Measurements from ENCODE around the gene CSMD2. TPM values are rescaled to one million over a fixed set of nuclear protein-coding genes. Genes with fewer than 3 reads are reported as not detected.

CSMD2 gene
- total RNA-seq, 2 experiments from 2014 or later: not detected

- H3K4me1 Mint-ChIP-seq (ENCODE audit: low read depth): no peaks in the 10 kb centered on the region
- POLR2A ChIA-PET: no interaction called here
- no peak overlapping the region for H3K27ac Mint-ChIP-seq
Measured at GRCh38 chr1:34149501-34149900, 15.5 kb downstream of the CSMD2 start.

GRCh38 chr1:34147301-34147700 lies 17.7 kb downstream of the CSMD2 start:
- ATAC-seq (ENCODE audit: poor library complexity) (no peak), DNase-seq (no peak)
- Mint-ChIP-seq H3K27me3 (peaks cover 30% of the 10 kb centered on the region), H3K36me3 (ENCODE audit: low read depth) (no peaks in the 10 kb centered on the region), H3K27ac (no peak overlapping the region), H3K4me1 (ENCODE audit: low read depth) (no peaks in the 10 kb centered on the region), H3K4me3 (no peak overlapping the region), H3K9me3 (no peaks in the 10 kb centered on the region)
- H3K4me3 ChIP-seq (ENCODE audit: low read length): no peak overlapping the region
- TF ChIP-seq CTCF (IDR thresholded peaks at IDR 0.05): no peak
- peaks cover 4 to 5% of the 10 kb centered on the region in 2 experiments for H3K27me3 ChIP-seq (ENCODE audit: control insufficient read depth in 1 of 2, insufficient read depth in 2 of 2, low read length in 2 of 2)
- H3K36me3 ChIP-seq (ENCODE audit: insufficient read depth, low read length): no peaks in the 10 kb centered on the region
- no peaks in the 10 kb centered on the region for H3K9me3 ChIP-seq (ENCODE audit: control insufficient read depth in 1 of 2, insufficient read depth in 1 of 2, low read length in 2 of 2)
- no peak overlapping the region for H3K27ac ChIP-seq (ENCODE audit: low read depth in 1 of 2, low read length in 2 of 2)
- POLR2A ChIA-PET: no interaction called here
- CTCF ChIA-PET: no interaction called here
- no peaks in the 10 kb centered on the region for H3K4me1 ChIP-seq (ENCODE audit: insufficient read depth, low read length)
- intact Hi-C loops (cut with DNase I, micrococcal nuclease): no loop called here

More at GRCh38 chr1:34149501-34149900, 15.5 kb downstream of the CSMD2 start:
- no peak for DNase-seq
- Histone ChIP-seq H3K27ac (ENCODE audit: low read depth in 1 of 2, low read length in 2 of 2) (no peak overlapping the region), H3K9me3 (ENCODE audit: control insufficient read depth in 1 of 2, insufficient read depth in 1 of 2, low read length in 2 of 2) (no peaks in the 10 kb centered on the region), H3K4me3 (ENCODE audit: low read length) (no peak overlapping the region), H3K36me3 (ENCODE audit: insufficient read depth, low read length) (no peaks in the 10 kb centered on the region), H3K4me1 (ENCODE audit: insufficient read depth, low read length) (no peaks in the 10 kb centered on the region), H3K27me3 (ENCODE audit: control insufficient read depth in 1 of 2, insufficient read depth in 2 of 2, low read length in 2 of 2) (peaks cover 4 to 7% of the 10 kb centered on the region in 2 experiments)
- no peak for TF ChIP-seq CTCF (IDR thresholded peaks at IDR 0.05)
- intact Hi-C loops (cut with DNase I, micrococcal nuclease): no loop called here
- no peak for ATAC-seq (ENCODE audit: poor library complexity)
- Mint-ChIP-seq H3K9me3 (no peaks in the 10 kb centered on the region), H3K27me3 (peaks cover 34% of the 10 kb centered on the region), H3K36me3 (ENCODE audit: low read depth) (no peaks in the 10 kb centered on the region), H3K4me3 (no peak overlapping the region)
- CTCF ChIA-PET: no interaction called here

- Histone ChIP-seq H3K4me1 (ENCODE audit: insufficient read depth, low read length) (no peaks in the 10 kb centered on the region), H3K4me3 (ENCODE audit: low read length) (no peak overlapping the region), H3K27me3 (ENCODE audit: control insufficient read depth in 1 of 2, insufficient read depth in 2 of 2, low read length in 2 of 2) (peaks cover 0 to 5% of the 10 kb centered on the region in 2 experiments), H3K27ac (ENCODE audit: low read depth in 1 of 2, low read length in 2 of 2) (no peak overlapping the region), H3K36me3 (ENCODE audit: insufficient read depth, low read length) (no peaks in the 10 kb centered on the region), H3K9me3 (ENCODE audit: control insufficient read depth in 1 of 2, insufficient read depth in 1 of 2, low read length in 2 of 2) (no peaks in the 10 kb centered on the region)
- CTCF ChIA-PET: no interaction called here
- TF ChIP-seq CTCF (IDR thresholded peaks at IDR 0.05): no peak
- intact Hi-C loops (cut with DNase I, micrococcal nuclease): no loop called here
- no peaks in the 10 kb centered on the region for H3K4me1 Mint-ChIP-seq (ENCODE audit: low read depth)
- peaks cover 46% of the 10 kb centered on the region for H3K27me3 Mint-ChIP-seq
- no peak for DNase-seq
- H3K27ac Mint-ChIP-seq: no peak overlapping the region
- H3K36me3 Mint-ChIP-seq (ENCODE audit: low read depth): no peaks in the 10 kb centered on the region
- H3K9me3 Mint-ChIP-seq: no peaks in the 10 kb centered on the region
- ATAC-seq (ENCODE audit: poor library complexity): no peak
- POLR2A ChIA-PET: no interaction called here
- no peak overlapping the region for H3K4me3 Mint-ChIP-seq
Measured at GRCh38 chr1:34144766-34145165, 20.3 kb downstream of the CSMD2 start.

Measured in CD4-positive, alpha-beta T cell (primary cell).